Nephron (organoid): Measurements from ENCODE around the gene HENMT1.

ENCODE experiments used
- H3K27ac Mint-ChIP-seq, 3 experiments: 2 replicates each; pipeline ENCODE4 v1.8.0; 2020; ENCODE audit warnings: mixed read lengths in 3 of 3, mild to moderate bottlenecking in 2 of 3, moderate library complexity in 1 of 3
- H3K27me3 Mint-ChIP-seq: 2 replicates; pipeline ENCODE4 v1.8.0; 2021; ENCODE audit warnings: low read depth, mild to moderate bottlenecking, moderate library complexity, mixed read lengths
- H3K36me3 Mint-ChIP-seq: 2 replicates; pipeline ENCODE4 v1.8.0; 2020; ENCODE audit warnings: low read depth, mixed read lengths
- H3K4me1 Mint-ChIP-seq: 2 replicates; pipeline ENCODE4 v1.8.0; 2020; ENCODE audit warnings: mixed read lengths
- H3K4me3 Mint-ChIP-seq, 3 experiments: 2 replicates each; pipeline ENCODE4 v1.8.0; 2020; ENCODE audit warnings: mild to moderate bottlenecking in 3 of 3, mixed read lengths in 3 of 3, moderate library complexity in 2 of 3
- H3K9me3 Mint-ChIP-seq: 2 replicates; pipeline ENCODE4 v1.8.0; 2020; ENCODE audit warnings: mixed read lengths
- TF ChIP-seq, protein P1 (sequence below), 3 experiments: fragments of 200-600 bp; sonication (generic); IDR thresholded peaks; one replicate each; pipeline ENCODE4 v1.5.0; 2021; ENCODE audit warnings: antibody characterized with exemption in 3 of 3; ENCODE audit not compliant: unreplicated experiment in 3 of 3

HENMT1 gene

DNA sequence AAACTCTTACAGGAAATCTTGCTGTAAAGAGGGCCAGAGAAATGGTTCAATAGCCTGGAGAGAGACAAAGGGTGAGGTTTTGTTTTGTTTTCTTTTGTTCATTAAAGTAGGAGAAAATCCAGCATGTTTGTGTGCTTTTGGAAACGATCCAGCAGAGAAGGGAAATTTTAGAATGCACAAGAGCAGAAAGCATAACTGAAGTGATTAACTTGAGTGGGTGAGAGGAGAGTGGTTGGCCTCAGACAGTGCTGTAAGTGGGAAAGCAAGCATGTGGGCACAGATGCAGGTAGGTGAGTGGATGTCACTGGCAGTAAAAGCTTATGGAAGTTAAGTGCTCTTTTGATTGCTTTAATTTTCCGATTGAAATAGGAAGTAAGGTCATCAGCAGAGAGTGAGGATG, 50.8 kb downstream of the HENMT1 start:
- Mint-ChIP-seq H3K9me3 (no peaks in the 10 kb centered on the region), H3K4me1 (peaks cover 15% of the 10 kb centered on the region), H3K27me3 (no peaks in the 10 kb centered on the region), H3K36me3 (peaks cover 4% of the 10 kb centered on the region), H3K4me3 (no peak overlapping the region), H3K27ac (peak overlapping the region; percentile 50 to 69 (median 52))
- TF ChIP-seq, protein P1, sequence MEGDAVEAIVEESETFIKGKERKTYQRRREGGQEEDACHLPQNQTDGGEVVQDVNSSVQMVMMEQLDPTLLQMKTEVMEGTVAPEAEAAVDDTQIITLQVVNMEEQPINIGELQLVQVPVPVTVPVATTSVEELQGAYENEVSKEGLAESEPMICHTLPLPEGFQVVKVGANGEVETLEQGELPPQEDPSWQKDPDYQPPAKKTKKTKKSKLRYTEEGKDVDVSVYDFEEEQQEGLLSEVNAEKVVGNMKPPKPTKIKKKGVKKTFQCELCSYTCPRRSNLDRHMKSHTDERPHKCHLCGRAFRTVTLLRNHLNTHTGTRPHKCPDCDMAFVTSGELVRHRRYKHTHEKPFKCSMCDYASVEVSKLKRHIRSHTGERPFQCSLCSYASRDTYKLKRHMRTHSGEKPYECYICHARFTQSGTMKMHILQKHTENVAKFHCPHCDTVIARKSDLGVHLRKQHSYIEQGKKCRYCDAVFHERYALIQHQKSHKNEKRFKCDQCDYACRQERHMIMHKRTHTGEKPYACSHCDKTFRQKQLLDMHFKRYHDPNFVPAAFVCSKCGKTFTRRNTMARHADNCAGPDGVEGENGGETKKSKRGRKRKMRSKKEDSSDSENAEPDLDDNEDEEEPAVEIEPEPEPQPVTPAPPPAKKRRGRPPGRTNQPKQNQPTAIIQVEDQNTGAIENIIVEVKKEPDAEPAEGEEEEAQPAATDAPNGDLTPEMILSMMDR (IDR thresholded peaks at IDR 0.05; ENCODE audit: unreplicated experiment in 3 of 3), result no peak

DNA sequence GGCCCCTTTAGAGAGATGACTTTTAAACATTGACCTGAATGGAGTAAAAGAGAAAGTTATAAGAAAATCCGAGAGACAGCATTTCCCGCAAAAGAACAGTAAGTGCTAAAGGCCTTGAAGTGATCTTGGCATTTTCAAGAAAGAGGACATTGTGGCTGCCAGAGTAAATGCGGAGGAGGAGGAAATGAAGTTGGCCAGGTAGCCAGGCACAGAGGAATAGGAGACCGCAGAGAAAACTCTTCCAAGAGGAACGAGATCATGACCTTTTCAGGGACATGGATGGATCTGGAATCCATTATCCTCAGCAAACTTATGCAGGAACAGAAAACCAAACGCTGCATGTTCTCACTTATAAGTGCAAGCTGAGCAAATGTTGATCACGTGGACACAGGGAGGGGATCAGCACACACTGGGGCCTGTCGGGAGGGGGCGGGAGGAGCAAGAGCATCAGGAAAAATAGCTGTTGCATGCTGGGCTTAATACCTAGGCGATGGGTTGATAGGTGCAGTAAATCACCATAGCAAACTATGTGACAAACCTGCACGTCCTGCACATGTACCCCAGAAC, 51.3 kb downstream of the HENMT1 start:
- H3K27ac Mint-ChIP-seq, result peak overlapping the region; percentile 50 to 69 (median 52)
- no peak overlapping the region for H3K4me3 Mint-ChIP-seq
- H3K36me3 Mint-ChIP-seq, result peaks cover 4% of the 10 kb centered on the region
- no peaks in the 10 kb centered on the region for H3K27me3 Mint-ChIP-seq
- H3K4me1 Mint-ChIP-seq, result peaks cover 15% of the 10 kb centered on the region
- TF ChIP-seq, protein P1 (IDR thresholded peaks at IDR 0.05; ENCODE audit: unreplicated experiment in 3 of 3), result no peak
- no peaks in the 10 kb centered on the region for H3K9me3 Mint-ChIP-seq

DNA sequence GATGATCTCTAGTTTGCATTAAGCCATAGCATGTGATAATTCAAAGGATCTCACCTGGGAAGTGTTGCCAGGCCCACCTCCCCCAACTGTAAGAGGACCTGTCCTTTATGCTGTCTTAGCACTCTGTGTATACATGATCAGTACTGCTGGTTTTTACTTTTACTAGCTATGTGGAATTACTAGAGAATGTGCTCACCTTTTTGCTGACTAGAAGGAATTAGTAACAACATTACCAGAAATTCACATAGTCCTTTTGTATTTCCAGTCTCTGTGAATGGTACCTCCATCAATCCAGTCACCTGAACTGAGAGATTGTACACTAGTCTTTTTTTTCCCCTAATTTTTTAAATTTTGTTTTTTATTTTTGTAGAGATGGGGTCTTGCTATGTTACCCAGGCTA, 54.4 kb downstream of the HENMT1 start:
- TF ChIP-seq, protein P1 (IDR thresholded peaks at IDR 0.05; ENCODE audit: unreplicated experiment in 3 of 3), result no peak
- Mint-ChIP-seq H3K9me3 (no peaks in the 10 kb centered on the region), H3K4me1 (peaks cover 15% of the 10 kb centered on the region), H3K4me3 (no peak overlapping the region), H3K27me3 (no peaks in the 10 kb centered on the region), H3K27ac (no peak overlapping the region), H3K36me3 (peaks cover 4% of the 10 kb centered on the region)

DNA sequence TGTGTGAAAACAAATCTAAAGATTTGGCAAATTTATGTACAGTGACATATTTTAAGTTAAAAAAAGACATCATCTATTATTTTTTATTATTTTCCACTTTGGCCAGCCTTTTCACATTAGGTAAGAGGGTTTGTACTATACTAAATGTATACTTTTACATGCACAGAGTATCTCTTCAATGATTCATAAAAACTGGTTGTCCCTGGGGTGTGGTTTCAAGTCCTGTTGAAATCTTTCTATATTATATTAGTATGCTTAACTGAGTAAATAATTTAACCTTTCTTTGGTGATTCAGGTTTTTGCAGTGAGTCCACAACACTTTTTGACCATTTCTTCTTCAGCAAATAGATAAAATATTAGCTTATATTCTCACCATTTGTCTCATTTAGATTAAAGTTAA, 55.3 kb downstream of the HENMT1 start:
- Mint-ChIP-seq H3K27ac (no peak overlapping the region), H3K4me1 (peaks cover 15% of the 10 kb centered on the region), H3K9me3 (no peaks in the 10 kb centered on the region), H3K27me3 (no peaks in the 10 kb centered on the region), H3K4me3 (no peak overlapping the region), H3K36me3 (peaks cover 4% of the 10 kb centered on the region)
- TF ChIP-seq, protein P1 (IDR thresholded peaks at IDR 0.05; ENCODE audit: unreplicated experiment in 3 of 3), result no peak

DNA sequence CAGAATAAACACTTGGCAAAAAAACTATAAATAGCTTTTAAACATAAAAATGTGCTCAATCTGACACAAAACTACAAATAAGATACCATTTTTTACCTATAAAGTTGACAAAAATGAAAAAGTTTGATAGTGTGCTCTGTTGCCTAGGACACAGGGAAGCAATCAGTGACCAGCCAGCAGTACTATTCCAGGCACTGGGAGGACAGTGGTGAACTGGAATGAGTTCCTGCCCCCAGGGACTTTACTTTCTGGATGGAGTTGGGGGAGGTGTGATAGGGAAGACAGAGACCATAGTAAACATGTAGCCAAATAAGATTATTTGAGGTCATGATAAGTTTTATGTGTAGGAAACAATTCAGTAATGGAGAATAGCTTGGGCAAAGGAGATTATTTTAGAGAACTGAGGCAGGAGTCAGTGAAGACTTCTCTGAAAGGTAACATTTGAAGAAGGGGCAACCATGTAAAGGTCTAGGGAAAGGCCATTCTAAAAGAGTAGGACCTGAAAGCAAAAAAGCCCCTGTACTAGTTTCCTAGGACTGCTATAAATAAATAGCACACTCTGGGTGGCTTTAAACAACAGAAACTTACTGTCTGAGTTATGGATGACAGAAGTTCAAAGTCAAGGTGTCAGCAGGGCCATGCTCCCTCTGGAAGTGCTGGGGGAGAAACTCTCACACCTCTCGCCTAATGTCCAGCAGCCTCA, 59.0 kb downstream of the HENMT1 start:
- no peaks in the 10 kb centered on the region for H3K36me3 Mint-ChIP-seq
- no peaks in the 10 kb centered on the region for H3K27me3 Mint-ChIP-seq
- no peak overlapping the region for H3K4me3 Mint-ChIP-seq
- H3K9me3 Mint-ChIP-seq, result no peaks in the 10 kb centered on the region
- no peak overlapping the region for H3K27ac Mint-ChIP-seq
- TF ChIP-seq, protein P1 (IDR thresholded peaks at IDR 0.05; ENCODE audit: unreplicated experiment in 3 of 3), result no peak
- H3K4me1 Mint-ChIP-seq, result peaks cover 14% of the 10 kb centered on the region

DNA sequence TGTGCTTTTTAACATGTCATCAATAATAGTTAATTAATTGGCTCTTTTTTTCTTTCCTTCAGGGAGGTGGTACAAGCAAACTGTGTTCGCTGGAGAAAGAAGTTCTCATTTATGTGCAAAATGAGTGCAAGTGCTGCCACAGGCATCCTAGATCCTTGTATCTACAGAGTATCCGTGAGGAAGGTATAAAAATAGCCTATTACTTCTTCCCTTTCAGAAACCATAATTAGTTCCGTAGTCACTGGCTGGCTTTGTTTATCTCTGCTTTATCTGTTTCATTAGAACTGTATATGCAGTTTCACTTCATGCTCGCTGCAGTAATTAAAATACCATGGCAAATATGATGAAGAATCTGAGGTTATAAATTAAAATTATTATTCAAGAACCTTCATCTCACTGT, 60.4 kb downstream of the HENMT1 start:
- Mint-ChIP-seq H3K9me3 (no peaks in the 10 kb centered on the region), H3K4me3 (no peak overlapping the region), H3K36me3 (no peaks in the 10 kb centered on the region), H3K4me1 (peaks cover 20% of the 10 kb centered on the region), H3K27ac (no peak overlapping the region), H3K27me3 (no peaks in the 10 kb centered on the region)
- TF ChIP-seq, protein P1 (IDR thresholded peaks at IDR 0.05; ENCODE audit: unreplicated experiment in 3 of 3), result no peak
